ENCODE results near the gene CLDN9.

- TF ChIP-seq POLR2A (IDR thresholded peaks at IDR 0.05): no peak
- TF ChIP-seq POLR2AphosphoS5 (IDR thresholded peaks at IDR 0.05; ENCODE audit: insufficient read depth in 1 of 2, low read depth in 1 of 2): peak in 1 of 2 donors; percentile 90
- TF ChIP-seq CTCF (IDR thresholded peaks at IDR 0.05): no peak
Observed at GRCh38 chr16:3022208-3022683, 9.5 kb downstream of the CLDN9 start.
